OCI-LY1 (cell line): ENCODE data around the gene ZC3H10.

Experiments
- H2AFZ ChIP-seq: fragments of 200-600 bp; sonication (generic), shearing (Covaris generic); 2 replicates; pipeline ENCODE4 v1.6.0; 2014; ENCODE audit warnings: antibody characterized with exemption, mild to moderate bottlenecking, low read length
- H3F3A ChIP-seq: fragments of 200-600 bp; sonication (generic), shearing (Covaris generic); 2 replicates; pipeline ENCODE4 v1.6.0; 2014; ENCODE audit warnings: mild to moderate bottlenecking, antibody characterized with exemption, low read length, moderate library complexity; ENCODE audit not compliant: insufficient read depth
- H3K27ac ChIP-seq: fragments of 200-600 bp; sonication (generic); 2 replicates; pipeline ENCODE4 v1.5.1; 2014; ENCODE audit warnings: low read length, mixed run types, mild to moderate bottlenecking, low read depth; ENCODE audit not compliant: poor library complexity, severe bottlenecking
- H3K27me3 ChIP-seq: fragments of 200-600 bp; sonication (generic); 2 replicates; pipeline ENCODE4 v1.6.0; 2014; ENCODE audit warnings: antibody characterized with exemption, mild to moderate bottlenecking, low read length, moderate library complexity; ENCODE audit not compliant: insufficient read depth
- H3K36me3 ChIP-seq: fragments of 200-600 bp; sonication (generic); 2 replicates; pipeline ENCODE4 v1.6.1; 2014; ENCODE audit warnings: mild to moderate bottlenecking, antibody characterized with exemption, low read length, moderate library complexity, mixed read lengths; ENCODE audit not compliant: insufficient read depth
- H3K4me1 ChIP-seq: fragments of 200-600 bp; sonication (generic); 2 replicates; pipeline ENCODE4 v1.5.1; 2014; ENCODE audit warnings: mild to moderate bottlenecking, low read length, moderate library complexity; ENCODE audit not compliant: insufficient read depth, severe bottlenecking
- H3K4me2 ChIP-seq: fragments of 200-600 bp; sonication (generic), shearing (Covaris generic); 2 replicates; pipeline ENCODE4 v1.6.1; 2014; ENCODE audit warnings: low read length
- H3K4me3 ChIP-seq: fragments of 200-600 bp; sonication (generic); 2 replicates; pipeline ENCODE4 v1.5.1; 2014; ENCODE audit warnings: low read length, low read depth, mild to moderate bottlenecking, mixed read lengths; ENCODE audit not compliant: poor library complexity, severe bottlenecking
- H3K79me2 ChIP-seq: fragments of 200-600 bp; shearing (Covaris generic); 2 replicates; pipeline ENCODE4 v1.6.1; 2016; ENCODE audit warnings: mixed run types, low read length, mixed read lengths; ENCODE audit not compliant: insufficient read depth
- H3K9ac ChIP-seq: fragments of 200-600 bp; sonication (generic), shearing (Covaris generic); 2 replicates; pipeline ENCODE4 v1.6.1; 2014; ENCODE audit warnings: mild to moderate bottlenecking, low read length, mixed read lengths
- H3K9me2 ChIP-seq: fragments of 200-600 bp; sonication (generic), shearing (Covaris generic); 2 replicates; pipeline ENCODE4 v1.6.1; 2014; ENCODE audit warnings: low read depth, mild to moderate bottlenecking, low read length, mixed read lengths
- H3K9me3 ChIP-seq: fragments of 200-600 bp; shearing (Covaris generic); 2 replicates; pipeline ENCODE4 v1.6.1; 2014; ENCODE audit warnings: low read length, mixed read lengths
- H4K20me1 ChIP-seq: fragments of 200-600 bp; sonication (generic), shearing (Covaris generic); 2 replicates; pipeline ENCODE4 v1.6.0; 2016; ENCODE audit warnings: mild to moderate bottlenecking, low read length; ENCODE audit not compliant: insufficient read depth
- CTCF ChIP-seq: fragments of 200-600 bp; sonication (generic), shearing (Covaris generic); IDR thresholded peaks from 2 replicates; pipeline ENCODE4 v1.5.1; 2017; ENCODE audit warnings: mild to moderate bottlenecking, antibody characterized with exemption, low read length, moderate library complexity, mixed read lengths
- EZH2 ChIP-seq: fragments of 200-600 bp; sonication (generic), shearing (Covaris generic); IDR thresholded peaks from 2 replicates; pipeline ENCODE4 v1.8.0; 2017; ENCODE audit warnings: borderline replicate concordance, mixed run types, mild to moderate bottlenecking, antibody characterized with exemption, low read length, moderate library complexity, mixed read lengths

ZC3H10 gene

GRCh38 chr12:56134897-56135296 is 16.8 kb downstream of the ZC3H10 start:
- H2AFZ ChIP-seq = no peak overlapping the region
- no peak overlapping the region for H3K9ac ChIP-seq
- H3K9me2 ChIP-seq = no peaks in the 10 kb centered on the region
- no peak overlapping the region for H3K4me2 ChIP-seq
- no peak overlapping the region for H3K4me3 ChIP-seq
- no peak overlapping the region for H3K27ac ChIP-seq
- H3K4me1 ChIP-seq = peaks cover 1% of the 10 kb centered on the region
- no peaks in the 10 kb centered on the region for H3K27me3 ChIP-seq
- no peaks in the 10 kb centered on the region for H4K20me1 ChIP-seq
- TF ChIP-seq EZH2 (no peak), CTCF (no peak)
- peaks cover 91% of the 10 kb centered on the region for H3K36me3 ChIP-seq
- no peaks in the 10 kb centered on the region for H3F3A ChIP-seq
- no peaks in the 10 kb centered on the region for H3K79me2 ChIP-seq
- H3K9me3 ChIP-seq = no peaks in the 10 kb centered on the region

- no peak overlapping the region for H3K4me2 ChIP-seq
- H3K9me2 ChIP-seq = no peaks in the 10 kb centered on the region
- no peak overlapping the region for H3K27ac ChIP-seq
These were observed 19.9 kb downstream of the ZC3H10 start for GRCh38 chr12:56137853-56138571.

GRCh38 chr12:56141946-56142784 is 24.1 kb downstream of the ZC3H10 start:
- no peaks in the 10 kb centered on the region for H3F3A ChIP-seq
- H3K79me2 ChIP-seq = no peaks in the 10 kb centered on the region
- no peak overlapping the region for H2AFZ ChIP-seq
- no peak overlapping the region for H3K4me3 ChIP-seq
- H3K27me3 ChIP-seq = no peaks in the 10 kb centered on the region
- H4K20me1 ChIP-seq = no peaks in the 10 kb centered on the region
- H3K36me3 ChIP-seq = peaks cover 77% of the 10 kb centered on the region
- H3K9me3 ChIP-seq = no peaks in the 10 kb centered on the region
- no peak overlapping the region for H3K27ac ChIP-seq
- H3K9me2 ChIP-seq = no peaks in the 10 kb centered on the region
- H3K4me2 ChIP-seq = no peak overlapping the region
- TF ChIP-seq CTCF (no peak), EZH2 (no peak)
- no peaks in the 10 kb centered on the region for H3K4me1 ChIP-seq
- H3K9ac ChIP-seq = no peak overlapping the region

More at GRCh38 chr12:56137853-56138571, 19.9 kb downstream of the ZC3H10 start:
- H3K9me3 ChIP-seq = no peaks in the 10 kb centered on the region
- no peaks in the 10 kb centered on the region for H3K27me3 ChIP-seq
- H3F3A ChIP-seq = no peaks in the 10 kb centered on the region
- no peak overlapping the region for H3K4me3 ChIP-seq
- H4K20me1 ChIP-seq = no peaks in the 10 kb centered on the region
- no peaks in the 10 kb centered on the region for H3K79me2 ChIP-seq
- no peaks in the 10 kb centered on the region for H3K4me1 ChIP-seq
- TF ChIP-seq EZH2 (no peak), CTCF (no peak)
- peaks cover 86% of the 10 kb centered on the region for H3K36me3 ChIP-seq
- H3K9ac ChIP-seq = no peak overlapping the region
- no peak overlapping the region for H2AFZ ChIP-seq
